ENCODE results near the gene MIB2. TPM values are rescaled to one million over a fixed set of nuclear protein-coding genes. Genes with fewer than 3 reads are reported as not detected.
"Not testable (repeated sequence)": the region's sequence is repeated elsewhere in the genome, so short reads cannot be mapped to it uniquely, and the experiment has no call there.

Gene MIB2
- total RNA-seq, 1 donor from 2014 or later, result 7.5 TPM

- no peak overlapping the region for H2AFZ ChIP-seq (replicated peaks)
- peaks cover 13% of the 10 kb centered on the region for H4K20me1 ChIP-seq (ENCODE audit: low read depth)
- Mint-ChIP-seq H3K27ac (no peak overlapping the region), H3K9me3 (no peaks in the 10 kb centered on the region), H3K27me3 (ENCODE audit: insufficient read depth, low read depth) (peaks cover 9% of the 10 kb centered on the region), H3K4me1 (peaks cover 9% of the 10 kb centered on the region), H3K4me3 (no peak overlapping the region), H3K36me3 (no peaks in the 10 kb centered on the region)
- H3K27ac ChIP-seq, result no peak overlapping the region
- peaks cover 40% of the 10 kb centered on the region for H3K27me3 ChIP-seq
- H3K4me1 ChIP-seq, result peaks cover 7% of the 10 kb centered on the region
- peaks cover 29% of the 10 kb centered on the region for H3F3A ChIP-seq (ENCODE audit: low read depth)
- no peak for TF ChIP-seq EZH2phosphoT487 (IDR thresholded peaks at IDR 0.05)
- no peak for TF ChIP-seq CTCF (IDR thresholded peaks at IDR 0.05)
- TF ChIP-seq EZH2 (IDR thresholded peaks at IDR 0.05), result no peak
- H3K36me3 ChIP-seq, result no peaks in the 10 kb centered on the region
- no peak overlapping the region for H3K4me2 ChIP-seq
- no peak overlapping the region for H3K9ac ChIP-seq
- no peak for DNase-seq (ENCODE audit: low spot score)
- H3K4me3 ChIP-seq, result no peak overlapping the region
- no peaks in the 10 kb centered on the region for H3K79me2 ChIP-seq (ENCODE audit: low read depth)
- H3K9me3 ChIP-seq (ENCODE audit: low read depth), result no peaks in the 10 kb centered on the region
These were observed 20.6 kb upstream of the MIB2 start for GRCh38 chr1:1594602-1595260.

DNA sequence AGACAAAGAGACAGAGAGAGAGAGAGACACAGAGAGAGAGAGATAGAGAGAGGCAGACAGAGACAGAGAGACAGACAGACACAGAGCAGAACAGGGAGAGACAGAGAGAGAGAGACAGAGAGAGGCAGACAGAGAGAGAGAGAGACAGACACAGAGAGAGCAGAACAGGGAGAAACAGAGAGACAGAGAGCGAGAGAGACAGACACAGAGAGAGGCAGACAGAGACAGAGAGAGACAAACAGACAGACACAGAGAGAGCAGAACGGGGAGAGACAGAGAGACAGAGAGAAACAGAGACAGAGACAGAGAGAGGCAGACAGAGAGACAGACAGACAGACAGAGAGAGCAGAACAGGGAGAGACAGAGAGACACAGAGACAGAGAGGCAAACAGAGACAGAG, 20.0 kb upstream of the MIB2 start:
- not testable (repeated sequence) for H3K9me3 ChIP-seq (ENCODE audit: low read depth); H3K27ac Mint-ChIP-seq; H3K9me3 Mint-ChIP-seq; H3K79me2 ChIP-seq (ENCODE audit: low read depth); H3K4me3 ChIP-seq; H3K4me1 ChIP-seq; H3K27me3 Mint-ChIP-seq (ENCODE audit: insufficient read depth, low read depth); H3K4me3 Mint-ChIP-seq; H3K36me3 ChIP-seq; H3K36me3 Mint-ChIP-seq; DNase-seq (ENCODE audit: low spot score); H3K27ac ChIP-seq; H3K4me1 Mint-ChIP-seq; H2AFZ ChIP-seq (replicated peaks); H3K9ac ChIP-seq; H3K4me2 ChIP-seq
- peaks cover 43% of the 10 kb centered on the region for H3K27me3 ChIP-seq
- H4K20me1 ChIP-seq (ENCODE audit: low read depth), result peaks cover 13% of the 10 kb centered on the region
- H3F3A ChIP-seq (ENCODE audit: low read depth), result peaks cover 31% of the 10 kb centered on the region

DNA sequence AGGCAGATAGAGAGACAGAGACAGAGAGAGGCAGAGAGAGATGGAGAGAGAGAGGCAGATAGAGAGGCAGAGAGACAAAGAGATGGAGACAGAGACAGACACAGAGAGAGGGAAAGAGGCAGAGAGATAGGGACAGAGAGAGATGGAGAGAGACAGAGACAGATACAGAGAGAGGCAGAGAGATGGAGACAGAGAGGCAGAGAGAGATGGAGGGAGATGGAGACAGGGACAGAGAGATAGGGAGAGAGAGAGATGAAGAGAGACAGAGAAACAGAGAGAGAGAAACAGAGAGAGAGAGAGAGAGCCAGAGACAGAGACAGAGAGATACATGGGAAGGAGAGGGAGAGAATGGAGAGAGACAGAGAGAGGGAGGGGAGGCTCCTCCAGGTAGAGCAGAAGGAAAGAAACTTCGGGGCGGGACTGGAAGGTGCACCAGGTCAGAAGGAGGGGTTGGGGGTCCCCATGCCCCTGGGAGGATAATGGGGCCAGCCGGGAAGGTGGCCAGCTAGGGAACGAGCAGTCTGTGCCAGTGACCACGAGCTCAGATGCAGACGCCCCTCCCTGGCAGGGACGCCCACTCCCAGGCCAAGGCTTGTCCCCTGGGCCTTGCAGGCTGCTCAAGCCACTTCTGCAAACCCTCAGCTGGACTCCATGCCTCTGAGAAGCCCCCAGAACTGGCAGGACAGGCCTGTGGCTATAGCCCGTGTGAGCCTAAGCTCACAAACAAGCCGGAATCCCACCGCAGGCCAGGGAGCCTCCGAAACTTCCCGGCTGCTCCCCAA, 18.6 kb upstream of the MIB2 start:
- H3K9me3 ChIP-seq (ENCODE audit: low read depth), result no peaks in the 10 kb centered on the region
- H3K27me3 ChIP-seq, result peaks cover 57% of the 10 kb centered on the region
- peaks cover 10% of the 10 kb centered on the region for H3K4me1 ChIP-seq
- H3K9me3 Mint-ChIP-seq, result no peaks in the 10 kb centered on the region
- H3K27ac Mint-ChIP-seq, result no peak overlapping the region
- no peak for DNase-seq (ENCODE audit: low spot score)
- H3K9ac ChIP-seq, result no peak overlapping the region
- H3K27me3 Mint-ChIP-seq (ENCODE audit: insufficient read depth, low read depth), result peaks cover 12% of the 10 kb centered on the region
- no peak overlapping the region for H3K4me3 Mint-ChIP-seq
- no peaks in the 10 kb centered on the region for H3K79me2 ChIP-seq (ENCODE audit: low read depth)
- no peak for TF ChIP-seq EZH2phosphoT487 (IDR thresholded peaks at IDR 0.05)
- TF ChIP-seq EZH2 (IDR thresholded peaks at IDR 0.05), result no peak
- TF ChIP-seq CTCF (IDR thresholded peaks at IDR 0.05), result no peak
- no peaks in the 10 kb centered on the region for H3K36me3 Mint-ChIP-seq
- no peak overlapping the region for H3K4me2 ChIP-seq
- no peak overlapping the region for H3K4me3 ChIP-seq
- H3F3A ChIP-seq (ENCODE audit: low read depth), result peaks cover 37% of the 10 kb centered on the region
- H3K36me3 ChIP-seq, result no peaks in the 10 kb centered on the region
- peaks cover 9% of the 10 kb centered on the region for H3K4me1 Mint-ChIP-seq
- no peak overlapping the region for H3K27ac ChIP-seq
- no peak overlapping the region for H2AFZ ChIP-seq (replicated peaks)
- peaks cover 18% of the 10 kb centered on the region for H4K20me1 ChIP-seq (ENCODE audit: low read depth)

All from neural progenitor cell (in vitro differentiated cells).